Heart left ventricle (tissue), 13 donors: ENCODE results near the gene TEX13C.

Source experiments
- POLR2A ChIP-seq, 2 donors: fragments of 450-650 bp; IDR thresholded peaks; one replicate each; pipeline ENCODE4 v1.6.1; 2017; ENCODE audit warnings: antibody characterized with exemption in 2 of 2, mild to moderate bottlenecking in 2 of 2, moderate library complexity in 2 of 2
- TF ChIP-seq, protein P1 (sequence below), 12 donors: fragments of 200-600 bp; sonication (generic) in 4 of 12; IDR thresholded peaks; one replicate each; pipeline versions ENCODE4 v1.5.0 to v1.8.0; 2018 to 2022; ENCODE audit warnings: antibody characterized with exemption in 12 of 12, mild to moderate bottlenecking in 5 of 12
- donor health status: ischemic (EF 13 %, LVEDD 7.1; RV severe dilation, severe dysfunction).
- donor health status: DM: no; HTN: yes; CAD: no.
- donor health status: DM: no; HTN: no; CAD: no.
- donor health status: ischemic (EF 25% LVEDD 6.9; RV normal size, moderate dysfunction).
- donor health status: ischemic (EF 25% LVEDD 5.7; RV mildly dilated, moderate dysfunction).
- donor health status: ischemic (EF 35%, LVEDD 5.7; RV mildly dilated, moderate dysfunction).
- donor health status: nonischemic (EF 11% LVEDD 7.7; RV severe dilation, severe dysfunction).
- donor health status: DM: yes; HTN: yes; CAD: no.
- donor health status: PGD.
- donor health status: ischemic (EF 29% LVEDD 5.4; RV normal size, mild dysfunction).
- donor health status: nonischemic (EF 23%, LVEDD 6.1; RV moderate dilation, normal function).

DNA sequence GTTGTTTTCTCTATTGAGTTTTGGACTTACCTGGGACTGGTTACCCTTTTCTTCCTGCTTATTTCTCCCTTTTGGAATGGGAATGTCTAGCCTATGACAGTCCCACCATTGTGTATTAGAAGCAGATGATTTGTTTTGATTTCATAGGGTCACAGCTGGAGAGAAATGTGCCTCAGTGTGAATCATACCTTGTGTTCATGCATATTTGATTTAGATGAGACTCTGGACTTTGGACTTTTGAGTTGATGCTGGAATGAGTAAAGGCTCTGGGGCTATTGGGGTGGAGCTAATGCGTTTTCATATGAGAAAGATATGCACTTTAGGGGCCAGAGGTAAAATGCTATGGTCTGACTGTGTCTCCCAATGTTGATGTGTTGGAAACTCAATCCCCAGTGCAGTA, 30.5 kb upstream of the TEX13C start:
- TF ChIP-seq, protein P1, sequence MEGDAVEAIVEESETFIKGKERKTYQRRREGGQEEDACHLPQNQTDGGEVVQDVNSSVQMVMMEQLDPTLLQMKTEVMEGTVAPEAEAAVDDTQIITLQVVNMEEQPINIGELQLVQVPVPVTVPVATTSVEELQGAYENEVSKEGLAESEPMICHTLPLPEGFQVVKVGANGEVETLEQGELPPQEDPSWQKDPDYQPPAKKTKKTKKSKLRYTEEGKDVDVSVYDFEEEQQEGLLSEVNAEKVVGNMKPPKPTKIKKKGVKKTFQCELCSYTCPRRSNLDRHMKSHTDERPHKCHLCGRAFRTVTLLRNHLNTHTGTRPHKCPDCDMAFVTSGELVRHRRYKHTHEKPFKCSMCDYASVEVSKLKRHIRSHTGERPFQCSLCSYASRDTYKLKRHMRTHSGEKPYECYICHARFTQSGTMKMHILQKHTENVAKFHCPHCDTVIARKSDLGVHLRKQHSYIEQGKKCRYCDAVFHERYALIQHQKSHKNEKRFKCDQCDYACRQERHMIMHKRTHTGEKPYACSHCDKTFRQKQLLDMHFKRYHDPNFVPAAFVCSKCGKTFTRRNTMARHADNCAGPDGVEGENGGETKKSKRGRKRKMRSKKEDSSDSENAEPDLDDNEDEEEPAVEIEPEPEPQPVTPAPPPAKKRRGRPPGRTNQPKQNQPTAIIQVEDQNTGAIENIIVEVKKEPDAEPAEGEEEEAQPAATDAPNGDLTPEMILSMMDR (IDR thresholded peaks at IDR 0.05): no peak
- TF ChIP-seq POLR2A (IDR thresholded peaks at IDR 0.05): no peak
